GM12878 (cell line): ENCODE results near the gene APBA3. TPM values are rescaled to one million over a fixed set of nuclear protein-coding genes. Genes with fewer than 3 reads are reported as not detected.

Experiments
- ATAC-seq: fragments of 200-7000 bp; cut with Tn5 transposase; 3 replicates; pipeline ENCODE4 v1.9.1; 2020; ENCODE audit warnings: mild to moderate bottlenecking, moderate library complexity
- BruUV-seq: library from RNA; stranded (reverse); fragments of 400-500 nt; replicated peaks from 2 replicates; lab custom pipeline; 2021; lab: Mats Ljungman, UMichigan
- CTCF ChIA-PET: fragments of 300-600 bp; sonication (Branson Sonifier 250); formaldehyde crosslinking; extraction: SDS; loops from one replicate; lab custom pipeline; 2021; ENCODE audit warnings: inconsistent platforms; lab: Yijun Ruan, JAX
- POLR2A ChIA-PET: fragments of 350-600 bp; formaldehyde crosslinking; extraction: SDS; loops from one replicate; lab custom pipeline; 2021; ENCODE audit warnings: inconsistent platforms; lab: Charles Lee
- RAD21 ChIA-PET: fragments of 300-600 bp; sonication (Branson Sonifier 250); formaldehyde crosslinking; loops from one replicate; lab custom pipeline; 2023; ENCODE audit warnings: antibody characterized with exemption; ENCODE audit not compliant: unreplicated experiment; lab: Charles Lee
- SMC1A ChIA-PET: fragments of 300-600 bp; sonication (Branson Sonifier 250); formaldehyde crosslinking; loops from one replicate; lab custom pipeline; 2023; ENCODE audit not compliant: unreplicated experiment, uncharacterized antibody; lab: Charles Lee
- DNase-seq: peaks from one replicate; pipeline ENCODE4 v3.0.0-alpha.2; 2011; ENCODE audit warnings: low read depth, low spot score
- FAIRE-seq: peaks from 3 replicates; lab custom pipeline; 2011; peaks lifted over from hg19 to GRCh38; lab: Jason Lieb, UNC
- H2AFZ ChIP-seq: 2 replicates; pipeline ENCODE4 v1.6.0; 2011; ENCODE audit warnings: low read depth, low read length, control low read depth; ENCODE audit not compliant: control insufficient read depth
- H3K27ac ChIP-seq: 2 replicates; pipeline ENCODE4 v1.5.1; 2011; ENCODE audit warnings: control low read depth; ENCODE audit not compliant: control insufficient read depth, insufficient read depth
- H3K27me3 ChIP-seq, 2 experiments: replicated peaks in 1 of 2; 2 replicates each; pipeline versions ENCODE4 v1.6.0 to v1.6.1; 2011; ENCODE audit warnings: low read length in 1 of 2; ENCODE audit not compliant: control insufficient read depth in 2 of 2, insufficient read depth in 2 of 2
- H3K36me3 ChIP-seq, 2 experiments: 2 replicates each; pipeline ENCODE4 v1.5.1; 2011; ENCODE audit warnings: low read length in 1 of 2; ENCODE audit not compliant: control insufficient read depth in 2 of 2, insufficient read depth in 2 of 2
- H3K4me1 ChIP-seq: 2 replicates; pipeline ENCODE4 v1.6.1; 2011; ENCODE audit warnings: mild to moderate bottlenecking, low read length, moderate library complexity, mixed read lengths; ENCODE audit not compliant: control insufficient read depth, insufficient read depth
- H3K4me2 ChIP-seq: 2 replicates; pipeline ENCODE4 v1.6.0; 2011; ENCODE audit warnings: control low read depth; ENCODE audit not compliant: control insufficient read depth, insufficient read depth
- H3K4me3 ChIP-seq: fragments of 200-600 bp; sonication (generic); 2 replicates; pipeline ENCODE4 v1.5.1; 2016
- H3K79me2 ChIP-seq: 2 replicates; pipeline ENCODE4 v1.6.0; 2011; ENCODE audit warnings: low read length; ENCODE audit not compliant: control insufficient read depth, insufficient read depth
- H3K9ac ChIP-seq: 2 replicates; pipeline ENCODE4 v1.8.0; 2011; ENCODE audit warnings: low read length, control low read depth, mixed read lengths; ENCODE audit not compliant: control insufficient read depth, insufficient read depth
- H3K9me3 ChIP-seq: replicated peaks from 3 replicates; pipeline ENCODE4 v1.5.1; 2011; ENCODE audit warnings: mild to moderate bottlenecking, low read length; ENCODE audit not compliant: control insufficient read depth, insufficient read depth
- H4K20me1 ChIP-seq: 2 replicates; pipeline ENCODE4 v1.6.0; 2011; ENCODE audit not compliant: control insufficient read depth, insufficient read depth
- BACH1 ChIP-seq: fragments of 450-650 bp; IDR thresholded peaks from 2 replicates; pipeline ENCODE4 v1.6.1; 2017; ENCODE audit warnings: mild to moderate bottlenecking, borderline replicate concordance
- BHLHE40 ChIP-seq, 2 experiments: fragments of 450-650 bp in 1 of 2; IDR thresholded peaks; 2 replicates each; pipeline ENCODE4 v1.6.1; 2011 to 2017; ENCODE audit warnings: low read depth in 2 of 2, borderline replicate concordance in 1 of 2, improper control_type of control experiment in 1 of 2, low read length in 1 of 2, mild to moderate bottlenecking in 1 of 2
- CREM ChIP-seq: IDR thresholded peaks from 2 replicates; pipeline ENCODE4 v1.6.1; 2014; ENCODE audit warnings: antibody characterized with exemption, low read depth
- DPF2 ChIP-seq: fragments of 450-650 bp; IDR thresholded peaks from 2 replicates; pipeline ENCODE4 v1.6.1; 2017; ENCODE audit warnings: mild to moderate bottlenecking
- GABPA ChIP-seq: IDR thresholded peaks from 2 replicates; pipeline ENCODE4 v1.6.1; 2014; ENCODE audit warnings: antibody characterized with exemption, low read depth, mild to moderate bottlenecking, inconsistent platforms
- HDAC6 ChIP-seq: fragments of 200-600 bp; sonication (generic); IDR thresholded peaks from one replicate; pipeline ENCODE4 v1.8.0; 2017; ENCODE audit warnings: antibody characterized with exemption; ENCODE audit not compliant: unreplicated experiment
- IKZF1 ChIP-seq: fragments of 450-650 bp; conservative IDR thresholded peaks from 2 replicates; pipeline ENCODE4 v1.6.1; 2017; ENCODE audit warnings: antibody characterized with exemption, mild to moderate bottlenecking
- JUND ChIP-seq: IDR thresholded peaks from 2 replicates; pipeline ENCODE4 v1.6.1; 2012; ENCODE audit warnings: low read depth, mild to moderate bottlenecking, low read length, improper control_type of control experiment, moderate library complexity
- KLF5 ChIP-seq: fragments of 450-650 bp; IDR thresholded peaks from 2 replicates; pipeline ENCODE4 v1.6.1; 2014; ENCODE audit warnings: mild to moderate bottlenecking; ENCODE audit not compliant: partially characterized antibody
- MEF2A ChIP-seq: IDR thresholded peaks from 2 replicates; pipeline ENCODE4 v1.6.1; 2011; ENCODE audit warnings: low read depth, mild to moderate bottlenecking, low read length, moderate library complexity; ENCODE audit not compliant: insufficient read depth
- NBN ChIP-seq: fragments of 450-650 bp; IDR thresholded peaks from 2 replicates; pipeline ENCODE4 v1.6.1; 2016
- NFXL1 ChIP-seq: fragments of 450-650 bp; IDR thresholded peaks from 2 replicates; pipeline ENCODE4 v1.6.1; 2017; ENCODE audit warnings: antibody characterized with exemption, mild to moderate bottlenecking, borderline replicate concordance
- PAX5 ChIP-seq: IDR thresholded peaks from 2 replicates; pipeline ENCODE4 v1.6.1; 2011; ENCODE audit warnings: low read depth, low read length, borderline replicate concordance
- PML ChIP-seq: IDR thresholded peaks from 2 replicates; pipeline ENCODE4 v1.6.1; 2012; ENCODE audit warnings: low read length, inconsistent platforms
- RCOR1 ChIP-seq: conservative IDR thresholded peaks from 2 replicates; pipeline ENCODE4 v1.6.1; 2012; ENCODE audit warnings: low read depth, low read length, improper control_type of control experiment
- WGBS: methylation state at CpG from one replicate; pipeline ENCODE4 v1.1.6; 2016; ENCODE audit warnings: low lambda C conversion rate; ENCODE audit not compliant: insufficient replicate concordance, insufficient coverage; ENCODE audit errors: missing lambda C conversion rate; 5-methylcytosine and 5-hydroxymethylcytosine counted together
- in situ Hi-C: fragments of 300-500 bp; cut with MboI; formaldehyde crosslinking; loops from 9 replicates; pipeline ENCODE4 v1.14.3; 2018; ENCODE audit warnings: mixed read lengths
- intact Hi-C: fragments of 100-400 bp; cut with micrococcal nuclease; formaldehyde crosslinking; loops from one replicate; pipeline ENCODE4 v1.14.2; 2022; ENCODE audit not compliant: unreplicated experiment
- polyA plus RNA-seq, 11 experiments: library from polyadenylated mRNA; depleted of rRNA in 4 of 11; unstranded in 6 of 11; stranded (reverse) in 5 of 11; fragments of >200 nt; fragmentation: Nextera tagmentation in 4 of 11; fragmentation: Illumina TruSeq in 1 of 11; extraction: Ambion mirVana in 4 of 11; extraction: Trizol in 1 of 11; gene quantifications; 1 replicate in 1 of 11; 2 replicates in 10 of 11; pipeline versions ENCODE4 v1.2.1 to v1.2.3, GENCODE V29; 2011 to 2016; ENCODE audit warnings: inconsistent platforms in 2 of 11, missing spikeins in 2 of 11, low read depth in 1 of 11
- total RNA-seq, 4 experiments: library from RNA; depleted of rRNA in 3 of 4; stranded (reverse); fragments of >200 nt in 3 of 4; fragmentation: Illumina TruSeq in 1 of 4; extraction: Trizol in 1 of 4; gene quantifications; 2 replicates each; pipeline versions ENCODE4 v1.2.1 to v1.2.3, GENCODE V29; 2013 to 2021
- TF ChIP-seq, protein P1 (sequence below): IDR thresholded peaks from 2 replicates; pipeline ENCODE4 v1.6.1; 2012; ENCODE audit warnings: improper control_type of control experiment, low read depth, low read length; ENCODE audit not compliant: insufficient replicate concordance
- TF ChIP-seq, protein P2 (sequence below): fragments of 450-650 bp; IDR thresholded peaks from 2 replicates; pipeline ENCODE4 v1.6.1; 2016; ENCODE audit warnings: mild to moderate bottlenecking
- TF ChIP-seq, protein P3 (sequence below): IDR thresholded peaks from 2 replicates; pipeline ENCODE4 v1.6.1; 2012; ENCODE audit warnings: low read depth, low read length, improper control_type of control experiment

The APBA3 gene
- total and polyA plus RNA-seq, 10 of the 15 experiments (the other 5 are each of a cell fraction or from before 2014, with no cell fraction given), result 0.31 to 36.4 (median 18.3) TPM

DNA sequence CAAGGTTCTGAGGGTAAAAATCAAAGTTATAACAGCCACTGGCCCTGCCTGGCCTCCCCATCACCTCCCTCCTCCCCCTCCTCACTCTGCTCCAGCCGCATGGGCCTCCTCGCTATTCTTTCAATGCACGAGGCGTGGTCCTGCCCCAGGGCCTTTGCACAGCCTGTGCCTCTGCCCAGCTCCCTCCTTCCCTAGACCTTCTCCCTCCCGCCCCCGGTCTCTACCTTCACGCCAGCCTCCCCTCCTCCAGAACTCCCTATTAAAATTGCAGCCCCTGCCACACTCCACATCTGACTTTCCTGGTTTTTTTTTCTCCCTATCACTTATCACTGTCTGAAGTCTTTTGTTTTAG is 7.2 kb upstream of the APBA3 start:
- in situ Hi-C loops (no loop called here), intact Hi-C loops (no loop called here)
- TF ChIP-seq MEF2A (no peak), NFXL1 (no peak), HDAC6 (no peak), IKZF1 (no peak), RCOR1 (no peak), BACH1 (no peak), KLF5 (no peak), GABPA (no peak), DPF2 (no peak), BHLHE40 (IDR thresholded peaks at IDR 0.05; ENCODE audit: borderline replicate concordance in 1 of 2, low read depth in 2 of 2, low read length in 1 of 2) (no peak), NBN (no peak), JUND (no peak), CREM (no peak), PML (no peak), PAX5 (no peak)
- TF ChIP-seq, protein P1, sequence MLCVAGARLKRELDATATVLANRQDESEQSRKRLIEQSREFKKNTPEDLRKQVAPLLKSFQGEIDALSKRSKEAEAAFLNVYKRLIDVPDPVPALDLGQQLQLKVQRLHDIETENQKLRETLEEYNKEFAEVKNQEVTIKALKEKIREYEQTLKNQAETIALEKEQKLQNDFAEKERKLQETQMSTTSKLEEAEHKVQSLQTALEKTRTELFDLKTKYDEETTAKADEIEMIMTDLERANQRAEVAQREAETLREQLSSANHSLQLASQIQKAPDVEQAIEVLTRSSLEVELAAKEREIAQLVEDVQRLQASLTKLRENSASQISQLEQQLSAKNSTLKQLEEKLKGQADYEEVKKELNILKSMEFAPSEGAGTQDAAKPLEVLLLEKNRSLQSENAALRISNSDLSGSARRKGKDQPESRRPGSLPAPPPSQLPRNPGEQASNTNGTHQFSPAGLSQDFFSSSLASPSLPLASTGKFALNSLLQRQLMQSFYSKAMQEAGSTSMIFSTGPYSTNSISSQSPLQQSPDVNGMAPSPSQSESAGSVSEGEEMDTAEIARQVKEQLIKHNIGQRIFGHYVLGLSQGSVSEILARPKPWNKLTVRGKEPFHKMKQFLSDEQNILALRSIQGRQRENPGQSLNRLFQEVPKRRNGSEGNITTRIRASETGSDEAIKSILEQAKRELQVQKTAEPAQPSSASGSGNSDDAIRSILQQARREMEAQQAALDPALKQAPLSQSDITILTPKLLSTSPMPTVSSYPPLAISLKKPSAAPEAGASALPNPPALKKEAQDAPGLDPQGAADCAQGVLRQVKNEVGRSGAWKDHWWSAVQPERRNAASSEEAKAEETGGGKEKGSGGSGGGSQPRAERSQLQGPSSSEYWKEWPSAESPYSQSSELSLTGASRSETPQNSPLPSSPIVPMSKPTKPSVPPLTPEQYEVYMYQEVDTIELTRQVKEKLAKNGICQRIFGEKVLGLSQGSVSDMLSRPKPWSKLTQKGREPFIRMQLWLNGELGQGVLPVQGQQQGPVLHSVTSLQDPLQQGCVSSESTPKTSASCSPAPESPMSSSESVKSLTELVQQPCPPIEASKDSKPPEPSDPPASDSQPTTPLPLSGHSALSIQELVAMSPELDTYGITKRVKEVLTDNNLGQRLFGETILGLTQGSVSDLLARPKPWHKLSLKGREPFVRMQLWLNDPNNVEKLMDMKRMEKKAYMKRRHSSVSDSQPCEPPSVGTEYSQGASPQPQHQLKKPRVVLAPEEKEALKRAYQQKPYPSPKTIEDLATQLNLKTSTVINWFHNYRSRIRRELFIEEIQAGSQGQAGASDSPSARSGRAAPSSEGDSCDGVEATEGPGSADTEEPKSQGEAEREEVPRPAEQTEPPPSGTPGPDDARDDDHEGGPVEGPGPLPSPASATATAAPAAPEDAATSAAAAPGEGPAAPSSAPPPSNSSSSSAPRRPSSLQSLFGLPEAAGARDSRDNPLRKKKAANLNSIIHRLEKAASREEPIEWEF, result no peak
- TF ChIP-seq, protein P2, sequence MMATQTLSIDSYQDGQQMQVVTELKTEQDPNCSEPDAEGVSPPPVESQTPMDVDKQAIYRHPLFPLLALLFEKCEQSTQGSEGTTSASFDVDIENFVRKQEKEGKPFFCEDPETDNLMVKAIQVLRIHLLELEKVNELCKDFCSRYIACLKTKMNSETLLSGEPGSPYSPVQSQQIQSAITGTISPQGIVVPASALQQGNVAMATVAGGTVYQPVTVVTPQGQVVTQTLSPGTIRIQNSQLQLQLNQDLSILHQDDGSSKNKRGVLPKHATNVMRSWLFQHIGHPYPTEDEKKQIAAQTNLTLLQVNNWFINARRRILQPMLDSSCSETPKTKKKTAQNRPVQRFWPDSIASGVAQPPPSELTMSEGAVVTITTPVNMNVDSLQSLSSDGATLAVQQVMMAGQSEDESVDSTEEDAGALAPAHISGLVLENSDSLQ, result no peak
- TF ChIP-seq, protein P3, sequence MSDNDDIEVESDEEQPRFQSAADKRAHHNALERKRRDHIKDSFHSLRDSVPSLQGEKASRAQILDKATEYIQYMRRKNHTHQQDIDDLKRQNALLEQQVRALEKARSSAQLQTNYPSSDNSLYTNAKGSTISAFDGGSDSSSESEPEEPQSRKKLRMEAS, result no peak
- no peak for FAIRE-seq
- ChIA-PET RAD21 (no interaction called here), CTCF (interaction anchor here (1.3 kb wide), 1 partner anchor 53 kb away, joined by 3 read pairs; no protein-coding TSS in a partner anchor), POLR2A (interaction anchor here (0.6 kb wide), 1 partner anchor 8 kb away, joined by 7 read pairs; no protein-coding TSS in a partner anchor), SMC1A (no interaction called here)
- H3K4me1 ChIP-seq, result no peaks in the 10 kb centered on the region; the same call in 1 of the 2 replicates
- H3K4me3 ChIP-seq, result no peak overlapping the region
- no peak overlapping the region for H3K9ac ChIP-seq
- H3K9me3 ChIP-seq, result no peaks in the 10 kb centered on the region
- no peak overlapping the region for H2AFZ ChIP-seq
- no peak for ATAC-seq
- H3K27ac ChIP-seq, result no peak overlapping the region
- no peaks in the 10 kb centered on the region for H4K20me1 ChIP-seq
- WGBS, result 74% methylated on average over 7 of the region's 7 CpGs
- BruUV-seq, result no TSS peak
- no peak for DNase-seq
- H3K27me3 ChIP-seq, result no peaks in the 10 kb centered on the region
- H3K79me2 ChIP-seq, result no peaks in the 10 kb centered on the region
- no peak overlapping the region for H3K4me2 ChIP-seq
- peaks cover 0 to 18% of the 10 kb centered on the region in 2 experiments; a peak in 2 of 4 replicates for H3K36me3 ChIP-seq
